Mucosa of rectum (tissue), 2 donors: Measurements from ENCODE around the gene SMIM5.

Experiments used
- H3K27ac ChIP-seq, 2 donors: one replicate each; pipeline ENCODE4 v1.7.0; 2013; ENCODE audit warnings: inconsistent platforms in 2 of 2, low read depth in 2 of 2, low read length in 2 of 2
- H3K27me3 ChIP-seq, 2 donors: one replicate each; pipeline ENCODE4 v1.7.0; 2013; ENCODE audit warnings: low read length in 2 of 2; ENCODE audit not compliant: control insufficient read depth in 2 of 2, insufficient read depth in 2 of 2
- H3K36me3 ChIP-seq, 2 donors: one replicate each; pipeline ENCODE4 v1.7.0; 2013; ENCODE audit warnings: low read length in 2 of 2; ENCODE audit not compliant: control insufficient read depth in 2 of 2, insufficient read depth in 2 of 2
- H3K4me1 ChIP-seq, 2 donors: one replicate each; pipeline ENCODE4 v1.7.0; 2013; ENCODE audit warnings: low read length in 2 of 2, mild to moderate bottlenecking in 1 of 2; ENCODE audit not compliant: control insufficient read depth in 2 of 2, insufficient read depth in 2 of 2
- H3K4me3 ChIP-seq, 2 donors: one replicate each; pipeline ENCODE4 v1.7.0; 2013; ENCODE audit warnings: low read length in 2 of 2
- H3K9ac ChIP-seq, 2 donors: one replicate each; pipeline ENCODE4 v1.7.0; 2013; ENCODE audit warnings: low read length in 2 of 2, low read depth in 1 of 2, mild to moderate bottlenecking in 1 of 2
- H3K9me3 ChIP-seq, 2 donors: one replicate each; pipeline ENCODE4 v1.7.0; 2013; ENCODE audit warnings: low read length in 2 of 2; ENCODE audit not compliant: control insufficient read depth in 2 of 2
- donor health status: healthy.
- donor health status: Normal muscosa, but diverticular disease.

SMIM5 gene

GRCh38 chr17:75632863-75633485, at the start of gene SMIM5:
Gene SMIM5 (plus strand): TSS chr17:75633434. CDS start chr17:75640202, 6,768 bp downstream.
- Histone ChIP-seq H3K4me3 (peak within 1 kb of the TSS; percentile 30 to 31), H3K36me3 (peaks cover 0 to 6% of the 10 kb centered on the region in 2 donors), H3K9me3 (no peaks in the 10 kb centered on the region), H3K4me1 (peaks cover 46 to 56% of the 10 kb centered on the region in 2 donors), H3K27me3 (no peaks in the 10 kb centered on the region), H3K27ac (peak within 1 kb of the TSS; percentile 70 to 80), H3K9ac (peak within 1 kb of the TSS; percentile 56 to 64)

DNA sequence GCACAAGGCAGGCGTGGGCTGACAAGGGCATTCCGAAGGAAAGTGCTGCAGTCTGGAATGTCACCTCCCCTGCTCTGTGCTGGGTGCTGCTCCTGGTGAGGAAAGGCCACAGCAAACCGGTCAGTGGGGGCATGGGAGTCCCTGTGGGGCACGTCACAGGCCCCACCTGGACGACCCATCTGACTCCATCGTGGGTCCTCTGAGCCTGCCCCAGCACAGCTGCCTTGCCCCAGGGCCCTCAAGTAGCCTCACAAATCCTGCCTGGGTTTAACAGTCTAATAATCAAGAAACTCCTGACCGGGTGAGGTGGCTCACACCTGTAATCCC, 48.4 kb upstream of the SMIM5 start:
- no peaks in the 10 kb centered on the region for H3K36me3 ChIP-seq
- H3K4me3 ChIP-seq, result no peak overlapping the region
- H3K27me3 ChIP-seq, result no peaks in the 10 kb centered on the region
- no peak overlapping the region for H3K9ac ChIP-seq
- H3K4me1 ChIP-seq, result peaks cover 9 to 11% of the 10 kb centered on the region in 2 donors
- no peak overlapping the region for H3K27ac ChIP-seq
- H3K9me3 ChIP-seq, result no peaks in the 10 kb centered on the region

GRCh38 chr17:75587675-75588595, 45.3 kb upstream of the SMIM5 start, which contains the start of gene MYO15B:
Gene MYO15B (plus strand): TSS chr17:75587800. CDS start chr17:75588058, 258 bp downstream.
- Histone ChIP-seq H3K4me1 (peaks cover 9 to 11% of the 10 kb centered on the region in 2 donors), H3K27ac (peak within 1 kb of the TSS; percentile 82 to 90), H3K9me3 (no peaks in the 10 kb centered on the region), H3K9ac (peak within 1 kb of the TSS; percentile 68 to 81), H3K4me3 (peak within 1 kb of the TSS; percentile 64 to 71), H3K36me3 (no peaks in the 10 kb centered on the region), H3K27me3 (no peaks in the 10 kb centered on the region)

DNA sequence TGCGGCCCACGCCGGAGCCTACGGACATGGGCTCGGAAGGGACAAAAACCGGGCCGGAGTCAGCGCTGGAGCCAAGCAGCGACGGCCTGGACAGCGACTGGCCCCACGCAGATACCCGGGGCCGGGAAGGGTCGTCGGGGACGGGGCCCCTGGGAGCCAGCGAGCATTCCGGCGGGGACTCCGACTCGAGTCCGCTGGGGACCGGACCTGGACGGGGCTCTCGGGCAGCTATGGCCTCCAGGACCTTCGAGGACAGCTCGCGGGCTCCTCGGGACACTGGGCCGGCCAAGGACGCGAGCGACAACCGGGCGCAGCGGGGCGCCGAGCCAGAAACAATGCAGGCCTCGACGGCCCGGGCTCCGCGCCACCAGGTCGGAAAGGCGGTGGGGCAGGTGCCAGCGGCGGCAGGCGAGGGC, 44.6 kb upstream of the SMIM5 start:
- no peaks in the 10 kb centered on the region for H3K9me3 ChIP-seq
- H3K4me1 ChIP-seq, result peaks cover 9 to 11% of the 10 kb centered on the region in 2 donors
- peak overlapping the region; percentile 82 to 90 for H3K27ac ChIP-seq
- no peaks in the 10 kb centered on the region for H3K36me3 ChIP-seq
- peak overlapping the region; percentile 68 to 81 for H3K9ac ChIP-seq
- peak overlapping the region; percentile 64 to 71 for H3K4me3 ChIP-seq
- no peaks in the 10 kb centered on the region for H3K27me3 ChIP-seq

GRCh38 chr17:75589012-75589918, 44.0 kb upstream of the SMIM5 start:
- H3K27ac ChIP-seq, result peak overlapping the region; percentile 82 to 90
- peak overlapping the region; percentile 68 to 81 for H3K9ac ChIP-seq
- H3K4me3 ChIP-seq, result peak overlapping the region; percentile 64 to 71

GRCh38 chr17:75589919-75590303, 43.3 kb upstream of the SMIM5 start:
- Histone ChIP-seq H3K27ac (peak overlapping the region in 1 of 2 donors; percentile 61), H3K9me3 (no peaks in the 10 kb centered on the region), H3K36me3 (no peaks in the 10 kb centered on the region), H3K27me3 (no peaks in the 10 kb centered on the region), H3K9ac (peak overlapping the region in 1 of 2 donors; percentile 68), H3K4me1 (peaks cover 9 to 11% of the 10 kb centered on the region in 2 donors), H3K4me3 (peak overlapping the region in 1 of 2 donors; percentile 48)

More at GRCh38 chr17:75589012-75589918, 44.0 kb upstream of the SMIM5 start:
- no peaks in the 10 kb centered on the region for H3K36me3 ChIP-seq
- H3K4me1 ChIP-seq, result peaks cover 9 to 11% of the 10 kb centered on the region in 2 donors
- no peaks in the 10 kb centered on the region for H3K9me3 ChIP-seq
- H3K27me3 ChIP-seq, result no peaks in the 10 kb centered on the region

DNA sequence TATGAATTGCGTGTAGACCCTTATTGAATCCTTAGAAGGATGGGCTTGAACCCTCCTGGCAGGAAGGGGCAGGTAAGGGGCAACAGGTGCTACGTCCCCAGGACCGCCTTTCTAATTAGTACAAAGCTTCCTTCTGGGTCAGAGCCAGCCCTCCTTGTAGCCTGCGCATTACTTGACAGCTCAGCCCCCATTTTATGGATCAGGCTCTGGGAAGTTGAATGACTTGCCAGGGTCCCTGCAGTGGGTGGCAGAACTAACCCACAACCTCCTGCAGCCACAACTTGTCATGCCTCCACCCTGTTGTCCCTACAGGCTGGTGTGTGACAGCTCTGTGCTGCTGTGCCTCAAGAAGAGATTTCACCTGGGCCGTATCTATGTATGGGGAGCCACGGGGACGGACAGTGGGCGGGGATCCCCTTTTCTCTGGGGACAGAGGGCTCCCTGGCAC, 42.9 kb upstream of the SMIM5 start:
- Histone ChIP-seq H3K27me3 (no peaks in the 10 kb centered on the region), H3K36me3 (no peaks in the 10 kb centered on the region), H3K4me1 (peaks cover 9 to 11% of the 10 kb centered on the region in 2 donors), H3K9me3 (no peaks in the 10 kb centered on the region), H3K9ac (peak overlapping the region in 1 of 2 donors; percentile 12), H3K4me3 (peak overlapping the region in 1 of 2 donors; percentile 48), H3K27ac (no peak overlapping the region)

DNA sequence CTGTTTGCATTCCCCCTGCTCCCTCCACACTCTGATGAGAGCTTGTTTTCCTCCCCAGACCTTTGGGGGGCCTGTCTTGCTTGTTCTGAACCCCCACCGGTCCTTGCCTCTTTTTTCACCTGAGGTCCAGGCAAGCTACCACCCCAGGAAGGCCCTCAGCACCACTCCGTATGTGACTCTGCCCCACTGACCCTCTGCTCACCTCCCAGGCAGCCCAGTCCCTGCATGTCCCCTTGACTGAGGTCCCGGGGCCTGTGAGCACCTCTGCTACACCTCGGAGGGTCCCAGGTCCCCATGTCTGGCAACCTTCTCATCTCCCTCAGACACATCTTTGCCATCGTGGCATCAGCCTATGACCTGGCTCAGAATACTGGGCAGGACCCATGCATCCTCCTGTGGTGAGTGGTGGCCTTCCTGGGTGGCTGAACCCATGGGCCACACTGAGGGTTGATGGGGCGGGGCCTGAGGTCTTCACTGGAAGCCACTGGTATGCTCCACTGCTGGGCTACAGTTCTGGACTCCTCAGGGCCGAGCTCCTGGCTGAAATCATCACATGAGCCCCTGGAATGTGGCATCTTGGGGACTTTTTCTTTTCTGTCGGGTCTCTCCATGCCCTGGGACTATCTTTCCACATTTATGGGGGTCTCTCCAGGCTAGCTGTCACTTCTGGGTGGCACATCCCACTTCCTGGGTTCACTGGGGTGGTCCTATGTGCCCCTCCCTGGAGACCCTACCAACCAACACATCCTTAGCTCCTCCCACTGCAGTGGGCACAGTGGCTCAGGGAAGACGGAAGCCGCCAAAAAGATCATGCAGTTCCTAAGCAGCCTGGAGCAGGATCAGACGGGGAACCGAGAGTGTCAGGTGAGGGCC, 42.1 kb upstream of the SMIM5 start:
- Histone ChIP-seq H3K4me1 (peaks cover 9 to 11% of the 10 kb centered on the region in 2 donors), H3K36me3 (no peaks in the 10 kb centered on the region), H3K27me3 (no peaks in the 10 kb centered on the region), H3K9ac (no peak overlapping the region), H3K27ac (no peak overlapping the region), H3K4me3 (no peak overlapping the region), H3K9me3 (no peaks in the 10 kb centered on the region)
